Measurements from ENCODE around the gene DSCAM. TPM values are rescaled to one million over a fixed set of nuclear protein-coding genes. Genes with fewer than 3 reads are reported as not detected.

The DSCAM gene
- total RNA-seq, 1 donor from 2014 or later: 4.4 TPM

DNA sequence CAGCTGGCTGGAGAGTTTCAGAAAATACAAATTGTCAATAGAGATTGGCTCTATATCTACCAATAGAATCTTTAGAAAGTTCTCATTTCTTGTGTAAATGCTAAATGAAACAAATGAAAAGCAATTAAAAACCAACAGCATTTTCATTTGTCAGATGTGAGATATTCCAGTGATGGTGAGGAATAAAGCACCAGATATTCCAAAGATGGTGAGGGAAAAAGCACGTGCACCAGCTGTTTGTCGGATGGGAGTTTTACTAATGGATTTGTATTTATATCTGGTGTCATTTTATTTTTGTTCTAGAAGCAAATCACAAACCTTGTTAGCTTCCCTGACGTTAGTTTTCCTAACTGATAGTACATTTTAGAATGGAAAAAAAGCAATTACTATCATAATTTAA lies 790.9 kb downstream of the DSCAM start:
- Mint-ChIP-seq H3K9me3 (ENCODE audit: unreplicated experiment) (peaks cover 4% of the 10 kb centered on the region), H3K36me3 (ENCODE audit: unreplicated experiment) (no peaks in the 10 kb centered on the region), H3K27ac (ENCODE audit: unreplicated experiment) (no peak overlapping the region), H3K4me1 (ENCODE audit: low read depth, unreplicated experiment) (peaks cover 26% of the 10 kb centered on the region), H3K27me3 (ENCODE audit: unreplicated experiment) (peaks cover 6% of the 10 kb centered on the region), H3K4me3 (ENCODE audit: unreplicated experiment) (no peak overlapping the region)
- no peak for TF ChIP-seq CTCF (IDR thresholded peaks at IDR 0.05; ENCODE audit: partially characterized antibody, unreplicated experiment)
- DNase-seq: no peak

DNA sequence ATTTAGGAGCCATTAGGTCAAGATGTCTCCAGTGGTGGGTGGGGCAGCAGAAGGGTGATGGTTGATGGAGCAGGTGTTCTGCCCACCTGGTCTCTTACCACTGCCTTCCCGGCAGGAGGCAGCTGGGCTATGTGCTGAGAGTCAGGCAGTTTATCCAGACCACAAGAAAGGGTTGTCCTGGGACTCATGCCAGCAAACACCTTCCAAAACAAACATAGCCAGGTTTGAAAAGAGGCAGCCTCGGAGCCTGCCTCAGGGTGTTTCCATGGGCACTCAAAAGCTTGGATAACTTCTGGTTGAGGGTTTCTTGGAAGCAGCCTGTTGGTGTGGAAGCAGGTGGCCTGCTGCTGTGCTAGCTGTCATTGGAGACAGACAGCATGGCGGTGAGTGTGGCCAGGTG lies 792.6 kb downstream of the DSCAM start:
- Mint-ChIP-seq H3K4me1 (ENCODE audit: low read depth, unreplicated experiment) (peaks cover 20% of the 10 kb centered on the region), H3K27me3 (ENCODE audit: unreplicated experiment) (peaks cover 3% of the 10 kb centered on the region), H3K36me3 (ENCODE audit: unreplicated experiment) (no peaks in the 10 kb centered on the region), H3K27ac (ENCODE audit: unreplicated experiment) (no peak overlapping the region), H3K9me3 (ENCODE audit: unreplicated experiment) (peaks cover 4% of the 10 kb centered on the region), H3K4me3 (ENCODE audit: unreplicated experiment) (no peak overlapping the region)
- DNase-seq: no peak
- TF ChIP-seq CTCF (IDR thresholded peaks at IDR 0.05; ENCODE audit: partially characterized antibody, unreplicated experiment): no peak

- H3K4me3 Mint-ChIP-seq (ENCODE audit: unreplicated experiment): no peak overlapping the region
- TF ChIP-seq CTCF (IDR thresholded peaks at IDR 0.05; ENCODE audit: partially characterized antibody, unreplicated experiment): no peak
These were observed 794.0 kb downstream of the DSCAM start for GRCh38 chr21:40053007-40053406.

GRCh38 chr21:40052276-40052675 lies 794.7 kb downstream of the DSCAM start:
- peaks cover 19% of the 10 kb centered on the region for H3K4me1 Mint-ChIP-seq (ENCODE audit: low read depth, unreplicated experiment)
- peaks cover 6% of the 10 kb centered on the region for H3K9me3 Mint-ChIP-seq (ENCODE audit: unreplicated experiment)
- no peak for TF ChIP-seq CTCF (IDR thresholded peaks at IDR 0.05; ENCODE audit: partially characterized antibody, unreplicated experiment)
- H3K27me3 Mint-ChIP-seq (ENCODE audit: unreplicated experiment): peaks cover 3% of the 10 kb centered on the region
- H3K27ac Mint-ChIP-seq (ENCODE audit: unreplicated experiment): no peak overlapping the region
- no peak for DNase-seq
- no peak overlapping the region for H3K4me3 Mint-ChIP-seq (ENCODE audit: unreplicated experiment)
- no peaks in the 10 kb centered on the region for H3K36me3 Mint-ChIP-seq (ENCODE audit: unreplicated experiment)

More at GRCh38 chr21:40053007-40053406, 794.0 kb downstream of the DSCAM start:
- H3K27ac Mint-ChIP-seq (ENCODE audit: unreplicated experiment): no peak overlapping the region
- DNase-seq: no peak
- H3K4me1 Mint-ChIP-seq (ENCODE audit: low read depth, unreplicated experiment): peaks cover 22% of the 10 kb centered on the region
- no peaks in the 10 kb centered on the region for H3K36me3 Mint-ChIP-seq (ENCODE audit: unreplicated experiment)
- peaks cover 6% of the 10 kb centered on the region for H3K9me3 Mint-ChIP-seq (ENCODE audit: unreplicated experiment)
- peaks cover 3% of the 10 kb centered on the region for H3K27me3 Mint-ChIP-seq (ENCODE audit: unreplicated experiment)

GRCh38 chr21:40051801-40052200 lies 795.2 kb downstream of the DSCAM start:
- H3K27me3 Mint-ChIP-seq (ENCODE audit: unreplicated experiment): peaks cover 3% of the 10 kb centered on the region
- TF ChIP-seq CTCF (IDR thresholded peaks at IDR 0.05; ENCODE audit: partially characterized antibody, unreplicated experiment): no peak
- peaks cover 14% of the 10 kb centered on the region for H3K4me1 Mint-ChIP-seq (ENCODE audit: low read depth, unreplicated experiment)
- peaks cover 6% of the 10 kb centered on the region for H3K9me3 Mint-ChIP-seq (ENCODE audit: unreplicated experiment)
- DNase-seq: no peak
- H3K27ac Mint-ChIP-seq (ENCODE audit: unreplicated experiment): no peak overlapping the region
- H3K36me3 Mint-ChIP-seq (ENCODE audit: unreplicated experiment): no peaks in the 10 kb centered on the region
- H3K4me3 Mint-ChIP-seq (ENCODE audit: unreplicated experiment): no peak overlapping the region
